ENCODE measurements around the gene TUBB3.

TUBB3 gene

DNA sequence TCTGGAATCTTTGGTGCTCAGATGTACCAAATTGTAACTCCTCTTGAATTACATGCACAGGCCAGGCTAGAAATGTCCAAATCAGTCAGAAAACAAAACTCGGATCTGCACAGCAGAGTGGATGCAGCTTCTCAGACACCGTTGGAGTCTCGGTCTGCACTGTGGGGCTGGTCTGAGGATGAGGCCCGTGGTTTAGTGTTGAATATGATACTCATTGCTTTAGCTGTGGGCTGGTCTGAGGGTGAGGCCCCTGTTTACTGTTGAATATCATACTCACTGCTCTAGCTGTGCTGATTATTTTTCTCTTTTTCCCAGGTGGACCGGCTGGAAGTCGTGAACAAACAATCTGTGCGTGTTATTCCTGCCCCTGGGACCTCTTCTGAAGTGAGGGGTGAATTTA is 61.1 kb downstream of the TUBB3 start:
- DNase-seq (ENCODE audit: low read depth), result no peak
- no peak overlapping the region for H3K4me3 ChIP-seq (ENCODE audit: control insufficient read depth, low read depth, low read length)
- TF ChIP-seq, protein P1, sequence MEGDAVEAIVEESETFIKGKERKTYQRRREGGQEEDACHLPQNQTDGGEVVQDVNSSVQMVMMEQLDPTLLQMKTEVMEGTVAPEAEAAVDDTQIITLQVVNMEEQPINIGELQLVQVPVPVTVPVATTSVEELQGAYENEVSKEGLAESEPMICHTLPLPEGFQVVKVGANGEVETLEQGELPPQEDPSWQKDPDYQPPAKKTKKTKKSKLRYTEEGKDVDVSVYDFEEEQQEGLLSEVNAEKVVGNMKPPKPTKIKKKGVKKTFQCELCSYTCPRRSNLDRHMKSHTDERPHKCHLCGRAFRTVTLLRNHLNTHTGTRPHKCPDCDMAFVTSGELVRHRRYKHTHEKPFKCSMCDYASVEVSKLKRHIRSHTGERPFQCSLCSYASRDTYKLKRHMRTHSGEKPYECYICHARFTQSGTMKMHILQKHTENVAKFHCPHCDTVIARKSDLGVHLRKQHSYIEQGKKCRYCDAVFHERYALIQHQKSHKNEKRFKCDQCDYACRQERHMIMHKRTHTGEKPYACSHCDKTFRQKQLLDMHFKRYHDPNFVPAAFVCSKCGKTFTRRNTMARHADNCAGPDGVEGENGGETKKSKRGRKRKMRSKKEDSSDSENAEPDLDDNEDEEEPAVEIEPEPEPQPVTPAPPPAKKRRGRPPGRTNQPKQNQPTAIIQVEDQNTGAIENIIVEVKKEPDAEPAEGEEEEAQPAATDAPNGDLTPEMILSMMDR (IDR thresholded peaks at IDR 0.05; ENCODE audit: control insufficient read depth, insufficient read depth, low read depth, low read length, missing control alignments), result no peak

DNA sequence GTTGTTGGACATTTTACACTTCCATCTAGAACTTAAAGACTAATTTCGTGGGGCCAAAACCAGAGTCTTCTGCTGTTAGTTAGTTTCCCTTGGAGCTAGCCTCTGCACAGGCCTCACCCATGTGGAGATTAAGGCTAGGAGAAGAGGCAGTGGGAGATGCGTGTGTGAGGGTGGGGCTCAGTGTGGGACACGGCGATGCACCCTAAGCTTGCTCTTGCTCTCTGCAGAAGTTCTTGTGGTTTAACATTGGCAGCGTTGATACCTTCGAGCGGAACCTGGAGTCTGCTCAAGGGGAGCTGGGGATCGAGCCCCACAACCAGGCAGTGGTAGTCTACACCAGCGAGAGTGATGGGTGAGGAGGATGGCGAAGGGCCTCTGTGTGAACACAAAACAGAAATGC is 62.1 kb downstream of the TUBB3 start:
- DNase-seq (ENCODE audit: low read depth), result no peak
- H3K4me3 ChIP-seq (ENCODE audit: control insufficient read depth, low read depth, low read length), result no peak overlapping the region
- TF ChIP-seq, protein P1 (IDR thresholded peaks at IDR 0.05; ENCODE audit: control insufficient read depth, insufficient read depth, low read depth, low read length, missing control alignments), result no peak
